H1 (cell line): ENCODE results near the gene EPRS1.

ENCODE experiments used
- CTCF ChIP-seq, 3 experiments: IDR thresholded peaks; 1 replicate in 2 of 3; 2 replicates in 1 of 3; pipeline versions ENCODE4 v1.5.1 to v1.6.1; 2011; ENCODE audit warnings: low read length in 3 of 3, mild to moderate bottlenecking in 3 of 3, inconsistent platforms in 2 of 3, low read depth in 1 of 3, moderate library complexity in 1 of 3; ENCODE audit not compliant: insufficient read depth in 1 of 3; ENCODE audit errors: control extremely low read depth in 1 of 3
- ZNF274 ChIP-seq: IDR thresholded peaks from 2 replicates; pipeline ENCODE4 v1.7.0; 2012; ENCODE audit warnings: low read length, borderline replicate concordance; ENCODE audit errors: extremely low read depth

GRCh38 chr1:220060876-220061275 lies 14.6 kb upstream of the EPRS1 start:
- TF ChIP-seq CTCF (IDR thresholded peaks at IDR 0.05; ENCODE audit: control extremely low read depth in 1 of 3, insufficient read depth in 1 of 3, low read depth in 1 of 3, low read length in 3 of 3) (no peak), ZNF274 (no peak)
